ENCODE data around the gene DIPK1A. TPM values are rescaled to one million over a fixed set of nuclear protein-coding genes. Genes with fewer than 3 reads are reported as not detected.
"Not testable (repeated sequence)": the region's sequence is repeated elsewhere in the genome, so short reads cannot be mapped to it uniquely, and the experiment has no call there.

Gene DIPK1A
- total RNA-seq, 1 experiment from 2014 or later = 10.5 TPM

- Histone ChIP-seq H3K9me2 (ENCODE audit: insufficient read depth) (0 out of 2 replicates have a peak, but pooled peaks cover 6% of the 10 kb centered on the region), H3K4me1 (replicated peaks; ENCODE audit: insufficient read depth) (no peaks in the 10 kb centered on the region), H2AFZ (no peak overlapping the region), H4K20me1 (ENCODE audit: insufficient read depth) (no peaks in the 10 kb centered on the region), H3K4me2 (no peak overlapping the region), H3K27me3 (ENCODE audit: insufficient read depth, low read depth) (no peaks in the 10 kb centered on the region), H3F3A (ENCODE audit: insufficient read depth, low read depth) (no peaks in the 10 kb centered on the region; the same call in 1 of the 2 replicates), H3K4me3 (no peak overlapping the region), H3K79me2 (ENCODE audit: low read depth) (no peaks in the 10 kb centered on the region), H3K9me3 (ENCODE audit: insufficient read depth, low read depth) (no peaks in the 10 kb centered on the region), H3K27ac (no peak overlapping the region), H3K36me3 (ENCODE audit: low read depth) (no peaks in the 10 kb centered on the region)
- no TSS peak for BruUV-seq (replicated peaks)
- intact Hi-C loops (cut with micrococcal nuclease; ENCODE audit: unreplicated experiment) = no loop called here
- ChIA-PET POLR2A (ENCODE audit: unreplicated experiment) (interaction anchor here (0.6 to 0.7 kb wide), 2 partner anchors 144 to 549 kb away, joined by 4 to 7 read pairs; partner anchors contain the start of gene RPL5), CTCF (no interaction called here)
- no peak for DNase-seq
- TF ChIP-seq CTCF (conservative IDR thresholded peaks at IDR 0.05) = no peak
These were observed 14.4 kb upstream of the DIPK1A start for GRCh38 chr1:92975551-92976232.

- H3K4me3 ChIP-seq; H3K9me3 ChIP-seq (ENCODE audit: insufficient read depth, low read depth); CTCF ChIA-PET; intact Hi-C loops (cut with micrococcal nuclease; ENCODE audit: unreplicated experiment); H2AFZ ChIP-seq; H3K27ac ChIP-seq; H3K79me2 ChIP-seq (ENCODE audit: low read depth); H3K4me2 ChIP-seq; H3F3A ChIP-seq (ENCODE audit: insufficient read depth, low read depth); H3K9me2 ChIP-seq (ENCODE audit: insufficient read depth); H4K20me1 ChIP-seq (ENCODE audit: insufficient read depth); POLR2A ChIA-PET (ENCODE audit: unreplicated experiment); H3K36me3 ChIP-seq (ENCODE audit: low read depth); BruUV-seq (replicated peaks); DNase-seq; H3K4me1 ChIP-seq (replicated peaks; ENCODE audit: insufficient read depth); H3K27me3 ChIP-seq (ENCODE audit: insufficient read depth, low read depth): not testable (repeated sequence)
These were observed 12.8 kb upstream of the DIPK1A start for GRCh38 chr1:92974112-92974511.

- Histone ChIP-seq H3K4me3 (no peak overlapping the region), H4K20me1 (ENCODE audit: insufficient read depth) (no peaks in the 10 kb centered on the region), H3K9me2 (ENCODE audit: insufficient read depth) (0 out of 2 replicates have a peak, but pooled peaks cover 6% of the 10 kb centered on the region), H3K27me3 (ENCODE audit: insufficient read depth, low read depth) (no peaks in the 10 kb centered on the region), H3K4me1 (replicated peaks; ENCODE audit: insufficient read depth) (peaks cover under 1% of the 10 kb centered on the region), H2AFZ (no peak overlapping the region), H3K4me2 (no peak overlapping the region), H3K36me3 (ENCODE audit: low read depth) (no peaks in the 10 kb centered on the region), H3K79me2 (ENCODE audit: low read depth) (no peaks in the 10 kb centered on the region), H3K9me3 (ENCODE audit: insufficient read depth, low read depth) (no peaks in the 10 kb centered on the region), H3F3A (ENCODE audit: insufficient read depth, low read depth) (peaks cover under 1% of the 10 kb centered on the region; the same call in 1 of the 2 replicates), H3K27ac (no peak overlapping the region)
- CTCF ChIA-PET = no interaction called here
- TF ChIP-seq EZH2 (IDR thresholded peaks at IDR 0.05; ENCODE audit: low read depth) = no peak
- TF ChIP-seq CTCF (conservative IDR thresholded peaks at IDR 0.05) = no peak
- POLR2A ChIA-PET (ENCODE audit: unreplicated experiment) = no interaction called here
- BruUV-seq (replicated peaks) = no TSS peak
- intact Hi-C loops (cut with micrococcal nuclease; ENCODE audit: unreplicated experiment) = no loop called here
- no peak for DNase-seq
These were observed 12.1 kb upstream of the DIPK1A start for GRCh38 chr1:92973203-92973897.

Data from PC-9 (cell line).